ENCODE measurements around the gene NUP93.
"Not testable (repeated sequence)": the region's sequence is repeated elsewhere in the genome, so short reads cannot be mapped to it uniquely, and the experiment has no call there.

Gene NUP93

GRCh38 chr16:56870276-56870888, 140.5 kb downstream of the NUP93 start:
- DNase-seq (ENCODE audit: low spot score), result no peak

GRCh38 chr16:56871172-56871593, 141.3 kb downstream of the NUP93 start:
- no peak for DNase-seq (ENCODE audit: low spot score)

GRCh38 chr16:56872863-56873391, 143.0 kb downstream of the NUP93 start:
- DNase-seq (ENCODE audit: low spot score), result no peak

GRCh38 chr16:56874800-56875199, 144.9 kb downstream of the NUP93 start:
- no peak for DNase-seq (ENCODE audit: low spot score)

GRCh38 chr16:56876048-56876447, 146.1 kb downstream of the NUP93 start:
- no peak for DNase-seq (ENCODE audit: low spot score)

GRCh38 chr16:56877486-56878182, 147.7 kb downstream of the NUP93 start:
- no peak for DNase-seq (ENCODE audit: low spot score)

GRCh38 chr16:56878282-56878854, 148.4 kb downstream of the NUP93 start:
- DNase-seq (ENCODE audit: low spot score), result no peak

- no peak for DNase-seq (ENCODE audit: low spot score)
Observed at GRCh38 chr16:56879276-56879675, 149.3 kb downstream of the NUP93 start.

GRCh38 chr16:56880176-56880575, 150.2 kb downstream of the NUP93 start:
- no peak for DNase-seq (ENCODE audit: low spot score)

- no peak for DNase-seq (ENCODE audit: low spot score)
Observed at GRCh38 chr16:56880685-56881084, 150.8 kb downstream of the NUP93 start.

GRCh38 chr16:56882077-56882800, 152.3 kb downstream of the NUP93 start:
- DNase-seq (ENCODE audit: low spot score), result no peak

GRCh38 chr16:56883586-56883985, 153.7 kb downstream of the NUP93 start:
- DNase-seq (ENCODE audit: low spot score), result no peak

- DNase-seq (ENCODE audit: low spot score), result no peak
Observed at GRCh38 chr16:56884026-56884582, 154.2 kb downstream of the NUP93 start.

- DNase-seq (ENCODE audit: low spot score), result not testable (repeated sequence)
Observed at GRCh38 chr16:56884929-56885328, 155.0 kb downstream of the NUP93 start.

- DNase-seq (ENCODE audit: low spot score), result no peak
Observed at GRCh38 chr16:56885446-56886162, 155.7 kb downstream of the NUP93 start.

- DNase-seq (ENCODE audit: low spot score), result no peak
Observed at GRCh38 chr16:56886296-56886695, 156.4 kb downstream of the NUP93 start.

GRCh38 chr16:56886826-56887225, 156.9 kb downstream of the NUP93 start:
- no peak for DNase-seq (ENCODE audit: low spot score)

GRCh38 chr16:56888806-56889205, 158.9 kb downstream of the NUP93 start:
- no peak for DNase-seq (ENCODE audit: low spot score)

- no peak for DNase-seq (ENCODE audit: low spot score)
Observed at GRCh38 chr16:56889206-56889605, 159.3 kb downstream of the NUP93 start.

- DNase-seq (ENCODE audit: low spot score), result no peak
Observed at GRCh38 chr16:56891685-56892084, 161.8 kb downstream of the NUP93 start.

GRCh38 chr16:56892705-56893104, 162.8 kb downstream of the NUP93 start:
- no peak for DNase-seq (ENCODE audit: low spot score)

Measured in CD4-positive, alpha-beta T cell treated with Interleukin-6 at 100 ng/mL for 8 hours (primary cell).